Measurements from ENCODE around the gene BLM.

Gene BLM

DNA sequence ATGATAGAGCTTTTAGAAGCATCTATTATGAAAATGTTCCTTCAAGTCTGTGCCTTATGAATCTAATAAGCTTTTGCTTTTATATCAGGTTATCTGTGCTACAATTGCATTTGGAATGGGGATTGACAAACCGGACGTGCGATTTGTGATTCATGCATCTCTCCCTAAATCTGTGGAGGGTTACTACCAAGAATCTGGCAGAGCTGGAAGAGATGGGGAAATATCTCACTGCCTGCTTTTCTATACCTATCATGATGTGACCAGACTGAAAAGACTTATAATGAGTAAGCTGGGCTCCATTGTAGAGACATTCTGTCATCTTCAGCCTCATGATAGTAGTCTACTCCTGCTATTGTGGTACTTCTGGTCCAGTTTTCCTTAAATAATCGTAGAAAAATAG is 73.4 kb downstream of the BLM start:
- no peak for DNase-seq (ENCODE audit: low spot score)

DNA sequence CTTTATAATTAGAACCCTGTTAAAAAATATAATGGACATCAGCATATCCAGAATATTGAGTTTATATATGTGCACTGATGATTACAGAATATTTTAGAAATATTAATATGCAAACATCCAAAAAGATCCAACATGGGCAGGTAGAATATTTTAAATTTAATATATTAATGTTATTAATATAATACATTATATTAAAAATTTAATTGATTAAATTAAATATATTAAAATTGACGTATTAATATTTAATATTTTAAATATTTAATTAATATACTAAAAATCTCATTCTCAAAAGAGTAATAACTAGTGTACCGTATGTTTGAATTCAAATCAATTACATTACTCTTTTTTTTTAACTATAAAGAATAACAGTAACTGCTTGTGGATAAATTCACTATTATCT is 77.4 kb downstream of the BLM start:
- no peak for DNase-seq (ENCODE audit: low spot score)

DNA sequence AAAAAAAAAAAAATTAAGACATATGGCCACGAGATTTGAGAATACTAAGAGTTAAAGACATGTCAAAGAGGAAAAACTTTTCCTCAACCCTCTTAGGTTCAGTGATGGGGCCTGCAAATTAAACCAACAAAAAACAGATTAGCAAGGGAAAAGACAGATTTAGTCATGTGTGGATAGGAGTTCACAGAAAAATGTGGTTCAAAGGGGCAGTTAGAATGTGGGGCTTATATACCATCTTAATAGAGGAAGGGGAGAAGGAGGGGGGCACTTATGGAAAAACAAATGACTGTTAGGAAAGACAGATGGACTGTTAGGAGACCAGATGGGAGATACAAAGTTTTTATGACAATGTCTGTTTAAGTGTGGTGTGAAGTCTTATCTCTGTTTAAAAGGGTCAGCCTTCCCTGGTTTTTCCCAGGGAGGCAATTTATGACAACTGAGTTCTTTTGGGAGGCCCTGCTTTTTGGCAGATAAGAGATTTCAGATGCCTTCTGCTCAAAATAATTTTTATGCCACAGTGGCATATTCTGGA is 82.6 kb downstream of the BLM start:
- no peak for DNase-seq (ENCODE audit: low spot score)

DNA sequence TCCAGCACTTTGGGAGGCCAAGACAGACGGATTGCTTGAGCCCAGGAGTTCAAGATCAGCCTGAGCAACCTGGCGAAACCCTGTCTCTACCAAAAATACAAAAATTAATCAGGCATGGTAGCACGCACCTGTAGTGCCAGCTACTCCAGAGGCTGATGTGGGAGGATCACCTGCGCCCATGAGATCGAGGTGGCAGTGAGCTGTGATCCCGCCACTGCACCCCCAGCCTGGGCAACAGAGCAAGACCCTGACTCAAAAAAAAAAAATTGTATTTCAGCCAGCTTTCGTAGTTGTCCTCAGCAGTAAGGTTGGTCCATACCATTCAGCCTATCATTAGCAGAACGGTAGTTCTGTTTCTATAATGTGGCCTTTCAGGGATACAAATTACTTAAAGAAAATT is 84.7 kb downstream of the BLM start:
- no peak for DNase-seq (ENCODE audit: low spot score)

DNA sequence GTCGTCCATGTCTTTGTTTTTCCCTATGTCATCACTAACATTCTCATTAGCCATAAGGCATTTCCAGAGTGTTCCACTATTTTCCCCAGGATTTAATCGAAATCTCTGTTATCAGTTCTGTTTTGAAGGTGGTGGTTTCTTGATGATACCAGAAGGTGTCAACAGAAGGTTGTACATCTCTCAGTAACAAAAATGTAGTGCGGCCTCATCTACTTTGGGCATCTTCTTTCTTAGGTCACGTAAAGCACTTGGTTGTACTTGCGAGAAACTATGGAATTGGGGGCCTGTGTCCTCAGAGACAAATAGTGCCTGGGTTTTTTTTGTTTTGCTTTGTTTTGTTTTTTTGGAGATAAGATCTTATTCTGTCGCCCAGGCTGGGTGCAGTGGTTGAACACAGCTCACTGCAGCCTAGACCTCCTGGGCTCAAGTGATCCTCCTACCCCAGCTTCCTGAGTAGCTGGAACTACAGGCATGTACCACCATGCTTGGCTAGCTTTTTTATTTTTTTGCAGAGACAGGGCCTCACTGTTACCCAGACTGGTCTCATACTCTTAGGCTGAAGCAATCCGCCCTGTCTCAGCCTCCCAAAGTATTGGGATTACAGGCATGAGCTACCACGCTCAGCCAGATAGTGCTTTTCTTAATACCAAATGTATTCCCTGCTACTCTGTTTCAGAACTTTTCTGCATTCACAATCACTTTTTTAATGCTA is 90.1 kb downstream of the BLM start:
- no peak for DNase-seq (ENCODE audit: low spot score)

DNA sequence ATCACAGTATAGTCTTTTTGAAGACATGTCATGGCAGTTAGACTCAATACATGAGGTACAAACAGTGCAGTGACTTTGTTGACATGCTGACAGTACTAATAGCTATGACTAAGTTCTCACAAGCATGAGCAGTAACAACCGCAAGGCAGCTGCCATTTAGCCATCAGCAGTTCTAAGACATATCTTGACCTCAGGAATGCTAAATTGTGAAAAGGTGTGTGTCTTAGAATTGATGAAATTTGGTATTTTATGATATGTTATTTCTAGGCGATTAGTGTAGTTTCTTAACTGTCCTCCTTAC is 90.6 kb downstream of the BLM start:
- no peak for DNase-seq (ENCODE audit: low spot score)

DNA sequence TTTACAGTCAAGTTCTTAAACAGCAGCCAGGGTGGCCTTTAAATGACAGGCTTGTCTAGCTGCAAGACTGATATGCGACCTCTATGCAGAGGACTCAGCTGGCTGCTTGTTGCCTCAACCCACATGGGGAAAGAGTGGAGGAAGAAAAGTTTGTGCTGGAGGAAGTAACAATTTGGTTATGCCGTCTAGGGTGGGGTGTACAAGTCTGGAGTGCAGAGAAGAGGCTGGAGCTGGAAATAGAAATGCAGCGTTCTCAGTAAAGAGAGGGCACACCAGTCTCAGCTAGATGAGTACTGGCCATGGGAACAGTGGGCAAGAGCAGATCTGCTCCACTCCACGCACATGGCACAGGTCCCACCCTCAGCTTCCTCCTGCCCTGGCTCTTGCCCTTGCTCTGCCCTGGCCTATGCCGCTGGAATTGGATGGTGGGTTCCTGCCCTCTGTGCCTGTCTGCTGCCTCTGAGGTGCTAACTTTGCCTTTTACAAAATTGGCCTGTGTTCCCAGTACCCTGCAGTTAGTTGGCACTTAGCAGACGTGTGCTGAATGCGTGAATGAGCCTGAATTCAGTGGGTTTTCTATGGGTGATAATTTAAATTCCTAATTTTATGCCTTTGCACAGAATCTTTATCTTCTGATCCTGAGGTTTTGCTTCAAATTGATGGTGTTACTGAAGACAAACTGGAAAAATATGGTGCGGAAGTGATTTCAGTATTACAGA is 91.5 kb downstream of the BLM start:
- DNase-seq (ENCODE audit: low spot score): no peak

DNA sequence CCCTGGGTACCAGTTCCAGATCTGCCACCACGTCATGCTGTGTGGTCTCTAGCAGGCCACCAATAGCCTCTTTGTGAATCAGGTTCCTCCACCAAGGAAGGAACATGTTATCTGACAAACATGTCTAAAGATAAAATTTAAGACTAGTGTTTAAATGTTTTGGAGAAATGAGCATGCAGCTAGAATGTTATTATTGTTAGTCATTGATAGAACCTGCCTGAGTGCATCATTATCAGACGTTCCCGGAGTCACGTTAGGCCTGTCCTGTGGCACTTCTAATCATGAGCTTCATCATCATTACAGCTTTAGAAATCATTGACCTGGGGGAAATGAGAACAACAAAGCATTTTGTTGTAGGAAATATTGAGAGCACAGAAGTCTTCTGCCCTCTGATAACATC is 92.4 kb downstream of the BLM start:
- no peak for DNase-seq (ENCODE audit: low spot score)

DNA sequence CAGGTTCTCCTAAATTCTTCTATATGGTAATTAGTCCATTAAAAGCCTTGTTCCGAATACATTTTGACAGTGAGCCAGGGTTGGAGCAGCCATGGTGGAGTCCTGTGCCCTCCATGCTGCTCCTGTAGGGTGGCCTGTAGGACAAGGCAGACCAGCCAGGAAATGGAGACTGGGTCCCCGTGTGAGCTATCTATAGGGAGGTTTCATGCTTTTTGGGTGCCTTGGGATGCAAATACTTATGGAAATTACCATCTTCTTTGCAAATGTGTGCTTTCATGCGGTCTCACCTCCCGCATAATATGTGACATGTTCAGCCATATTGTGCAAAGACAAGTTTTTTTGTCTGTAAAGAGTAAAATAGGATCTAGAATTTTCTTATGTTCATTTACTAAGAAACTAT is 93.2 kb downstream of the BLM start:
- no peak for DNase-seq (ENCODE audit: low spot score)

DNA sequence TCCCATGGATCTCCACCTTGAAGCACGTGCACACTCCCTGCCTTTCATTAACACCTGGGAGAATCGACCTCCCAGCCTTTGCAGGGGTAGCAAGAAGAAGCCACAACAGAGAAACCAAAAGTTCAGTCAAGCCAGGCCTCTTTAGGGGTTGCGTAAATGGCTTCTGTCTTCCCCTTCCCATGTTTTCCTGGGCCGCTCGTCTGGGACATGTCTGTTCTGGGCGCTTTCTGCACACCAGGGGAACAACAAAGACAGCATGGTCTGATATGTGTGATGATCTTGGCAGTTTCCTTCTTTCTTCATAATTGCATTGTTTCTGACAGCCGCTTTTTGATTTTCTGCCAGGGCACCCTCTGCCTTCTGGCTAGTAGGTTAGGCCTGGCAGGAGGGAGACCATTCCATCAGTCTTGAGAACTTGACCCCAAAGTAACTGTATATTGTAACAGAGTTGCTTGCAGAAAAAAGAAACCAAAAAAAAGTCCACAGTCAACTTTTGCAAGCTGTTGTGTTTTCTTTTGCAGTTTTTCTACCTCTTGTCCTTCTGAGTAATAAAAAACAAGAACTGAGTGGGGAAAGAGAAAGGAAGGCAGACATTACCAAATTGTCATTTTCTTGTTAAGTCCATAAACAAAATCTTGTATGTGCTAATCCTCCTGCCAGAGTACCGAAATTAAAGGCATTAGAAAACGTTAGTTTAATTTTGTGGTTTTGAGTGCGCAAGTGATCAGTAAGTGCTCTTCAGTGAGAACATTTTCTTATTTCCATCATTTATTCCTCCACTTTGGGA is 95.2 kb downstream of the BLM start:
- no peak for DNase-seq (ENCODE audit: low spot score)

DNA sequence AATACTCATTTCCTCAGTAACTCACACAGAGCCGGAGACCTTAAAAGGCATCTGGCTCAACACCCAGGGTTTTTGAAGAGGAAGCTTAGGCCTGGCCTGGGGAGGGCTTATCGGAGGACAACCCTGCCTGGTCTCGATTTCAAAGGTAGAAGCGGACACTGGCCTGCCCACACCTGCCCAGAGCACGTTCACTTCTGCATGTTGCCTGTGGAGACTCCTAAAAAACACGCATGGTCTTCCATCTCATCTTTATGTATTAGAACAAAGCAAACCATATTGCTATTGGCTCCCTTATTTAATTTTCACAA is 95.8 kb downstream of the BLM start:
- no peak for DNase-seq (ENCODE audit: low spot score)

DNA sequence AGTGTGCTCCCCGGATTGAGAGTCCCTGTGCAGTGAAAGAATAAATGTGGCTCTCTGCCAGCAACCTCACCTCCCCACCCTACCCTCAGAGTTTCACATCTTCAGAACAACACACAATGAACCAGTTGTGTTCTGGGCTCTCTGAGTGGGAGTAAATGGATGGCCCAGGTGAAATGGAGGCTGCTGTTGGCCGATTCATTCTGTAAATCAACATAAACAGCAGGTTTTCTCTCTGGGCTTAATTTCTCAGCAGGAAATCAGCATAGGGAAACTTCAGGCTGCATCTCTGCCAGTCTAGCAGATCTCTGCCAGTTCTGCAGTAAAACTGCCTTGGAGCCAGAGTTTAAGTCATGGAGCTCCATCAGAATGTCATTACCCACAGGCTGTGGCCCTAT is 96.6 kb downstream of the BLM start:
- DNase-seq (ENCODE audit: low spot score): no peak

DNA sequence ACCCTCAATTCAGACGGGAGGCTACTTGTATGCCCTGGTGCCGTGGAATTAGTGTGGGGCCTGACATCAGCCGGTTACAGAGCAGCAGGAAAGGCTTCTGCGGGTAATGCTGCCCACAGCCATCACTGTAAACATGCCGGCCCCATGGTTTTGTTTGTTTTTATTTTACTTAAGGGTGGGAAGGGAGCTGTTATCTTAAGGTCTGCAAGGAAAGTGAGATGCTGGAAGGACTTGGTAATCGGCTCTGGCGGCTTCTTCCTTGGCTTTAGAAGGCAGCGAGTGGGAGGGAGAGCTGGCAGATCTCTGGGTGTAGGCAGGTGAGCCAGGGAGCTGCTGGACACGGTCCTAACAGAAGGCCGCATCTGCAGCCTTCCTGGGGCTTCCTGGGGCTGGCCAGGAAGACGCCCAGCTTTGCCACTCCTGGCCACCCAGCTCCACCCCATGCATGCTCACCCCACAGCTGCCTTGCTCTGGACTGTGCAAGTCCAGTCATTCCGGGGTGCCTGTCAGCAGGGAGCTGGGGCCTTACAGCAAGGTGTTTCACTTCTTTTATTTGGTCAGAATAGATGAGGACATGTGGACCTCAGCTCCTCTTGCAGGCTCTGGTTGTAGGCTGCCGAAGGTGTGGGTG is 97.2 kb downstream of the BLM start:
- no peak for DNase-seq (ENCODE audit: low spot score)

DNA sequence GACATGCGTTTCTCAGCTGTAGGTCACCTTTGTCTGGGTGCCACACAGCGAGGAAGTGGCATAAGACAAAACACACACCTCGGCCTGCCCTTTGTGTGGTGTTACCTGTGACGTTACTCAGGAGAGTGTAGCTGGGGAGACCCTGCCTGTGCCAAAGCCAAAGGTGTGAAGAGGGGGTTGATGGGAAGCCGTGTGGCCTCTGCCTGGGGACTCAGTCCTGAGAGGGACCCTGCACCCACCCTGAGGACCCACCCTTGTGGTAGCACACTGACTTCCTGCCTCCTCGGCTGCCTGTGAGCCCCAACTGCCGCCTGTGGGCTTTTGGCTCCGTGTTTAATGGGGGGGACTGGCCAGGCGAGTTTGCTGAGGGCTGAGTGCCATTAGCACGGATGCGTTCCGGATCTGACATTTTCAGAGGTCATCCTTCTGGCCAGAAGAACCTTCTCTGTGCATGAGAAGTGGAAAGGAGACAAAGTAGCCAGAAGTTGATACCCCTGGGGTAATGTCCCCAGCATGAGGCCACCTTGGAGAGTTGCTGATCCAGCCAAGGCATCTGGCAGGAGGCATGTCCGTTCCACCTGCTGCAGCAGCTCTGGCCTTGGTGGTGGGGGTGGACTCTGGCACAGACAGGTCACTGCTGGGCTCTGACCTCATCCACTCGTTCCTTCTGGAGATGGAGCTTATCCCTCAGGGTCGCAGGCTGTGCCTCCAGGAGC is 99.4 kb downstream of the BLM start:
- DNase-seq (ENCODE audit: low spot score): no peak

DNA sequence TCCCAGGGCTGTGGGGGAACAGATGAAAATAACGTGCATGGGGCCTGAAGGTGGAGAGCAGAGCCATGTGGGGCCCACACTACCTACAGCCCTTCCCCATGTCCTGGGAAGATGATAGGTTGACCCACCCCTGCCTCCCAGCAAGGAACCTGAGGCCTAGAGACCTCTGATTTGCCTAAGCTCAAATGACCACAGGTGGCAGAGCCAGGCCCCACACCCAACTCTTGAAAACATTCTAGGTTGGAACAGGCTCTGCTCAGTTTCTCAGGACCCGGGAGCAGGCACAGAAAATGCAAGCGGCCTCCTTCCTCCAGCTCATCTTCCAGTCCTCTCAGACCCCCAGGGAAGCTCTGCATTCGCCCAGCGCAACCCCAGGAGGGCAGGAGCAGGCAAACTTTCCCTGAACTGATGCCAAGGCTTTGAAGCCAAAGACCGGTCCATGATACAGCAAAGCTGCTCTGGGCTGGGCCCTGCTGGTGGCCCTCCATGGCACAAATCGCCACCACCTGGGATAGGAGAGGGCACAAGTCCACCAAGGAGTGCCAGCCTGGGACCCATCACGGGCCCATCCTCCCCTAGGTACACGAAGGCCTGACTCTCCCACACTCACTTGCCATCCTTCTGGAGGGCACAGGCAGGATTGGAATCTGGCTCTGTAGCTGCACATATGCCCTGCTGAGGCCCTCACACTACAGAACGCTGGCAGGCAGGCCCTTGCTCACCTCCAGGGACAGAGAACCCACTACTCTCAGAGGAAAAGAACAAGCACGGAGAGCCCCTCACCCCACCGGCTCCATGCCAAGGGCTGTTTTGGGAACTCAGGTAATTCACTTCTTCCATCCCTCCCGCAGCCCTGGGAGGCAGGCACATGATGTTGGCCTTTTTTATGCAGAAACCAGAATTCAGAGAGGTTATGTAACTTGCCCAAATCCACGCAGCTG is 100.2 kb downstream of the BLM start:
- no peak for DNase-seq (ENCODE audit: low spot score)

DNA sequence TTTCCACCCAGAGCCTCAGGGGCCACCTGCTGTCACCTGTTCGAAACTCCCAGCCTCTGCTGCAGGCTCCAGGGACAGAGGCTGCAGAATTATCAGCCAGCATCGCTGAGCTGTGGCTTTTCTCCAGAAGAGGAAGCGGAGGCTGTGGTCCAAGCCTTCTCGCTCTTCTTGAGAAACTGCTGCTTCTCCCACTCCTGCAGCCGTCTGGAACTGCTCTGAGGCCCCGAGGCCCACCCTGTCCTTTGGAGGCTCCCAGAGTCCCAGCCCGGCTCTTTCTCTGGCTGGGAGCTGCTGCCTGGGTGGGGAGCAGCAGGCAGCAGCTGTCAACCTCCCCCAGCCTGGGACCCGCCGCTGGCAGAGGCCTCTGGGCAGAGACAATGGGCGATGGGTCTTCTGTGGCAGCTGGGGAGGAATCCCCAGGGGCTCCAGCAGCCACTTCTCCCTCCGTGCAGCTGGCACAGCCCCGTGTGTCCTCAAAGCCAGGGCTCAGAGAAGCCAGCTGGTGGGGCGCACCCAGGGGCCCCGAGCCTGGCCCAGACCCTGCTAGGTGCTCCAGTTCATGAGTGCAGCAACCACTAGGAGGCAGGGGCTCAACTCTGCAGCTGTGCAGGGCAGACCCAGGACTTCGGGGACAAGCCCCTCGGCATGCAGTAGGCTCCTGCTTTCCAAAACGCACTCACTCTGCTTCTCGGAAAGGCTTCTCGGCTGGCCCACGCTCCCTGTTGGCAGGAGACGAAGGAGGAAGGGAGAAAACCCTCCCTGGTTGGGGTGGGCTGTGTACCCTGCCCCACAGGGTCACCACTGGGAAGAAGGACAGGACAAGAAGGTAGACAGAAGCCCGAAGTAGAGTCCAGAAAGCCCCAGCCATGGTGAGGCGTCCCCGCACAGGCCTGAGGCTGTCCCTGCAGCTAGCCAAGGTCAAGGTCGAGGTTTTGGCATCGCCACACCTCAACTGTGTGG is 101.4 kb downstream of the BLM start:
- DNase-seq (ENCODE audit: low spot score): no peak

DNA sequence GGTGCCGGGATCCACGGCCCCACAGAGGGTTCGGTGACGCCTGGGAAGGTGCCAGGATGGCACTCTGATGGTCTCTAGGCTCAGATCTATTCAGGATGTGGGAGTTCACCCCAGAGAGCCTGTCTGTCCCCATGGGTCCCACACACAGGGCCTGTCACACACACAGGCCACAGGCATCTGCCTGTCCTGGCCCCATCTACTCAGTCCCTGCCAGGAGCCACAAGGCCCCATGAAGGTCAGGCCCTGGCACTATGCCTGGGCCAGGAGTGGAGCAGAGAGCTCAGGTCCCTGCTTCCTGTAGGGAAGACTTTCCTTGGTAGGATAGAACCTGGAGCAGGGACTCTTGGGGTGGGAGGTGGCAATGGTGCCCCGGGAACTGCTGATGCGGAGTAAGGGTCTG is 102.2 kb downstream of the BLM start:
- DNase-seq (ENCODE audit: low spot score): peak; percentile 27

DNA sequence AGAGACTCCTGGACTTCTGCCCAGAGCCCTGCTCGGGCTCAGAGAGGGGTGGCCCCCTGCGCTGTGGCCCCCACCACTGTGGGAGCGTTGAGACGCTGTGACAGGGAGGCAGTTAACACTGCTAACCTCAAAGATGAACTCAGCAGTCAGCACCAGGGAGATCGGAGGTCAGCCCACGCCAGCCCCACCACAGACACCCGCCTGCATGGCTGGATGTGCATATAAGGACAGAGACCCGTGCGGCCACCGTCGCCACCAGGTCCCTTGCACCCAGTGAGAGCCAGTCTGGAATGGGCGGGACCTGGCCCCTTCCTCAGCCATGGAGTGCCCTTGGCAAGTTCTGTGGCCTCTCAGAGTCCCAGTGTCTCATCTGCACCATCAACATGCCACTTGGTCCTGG is 102.7 kb downstream of the BLM start:
- DNase-seq (ENCODE audit: low spot score): no peak

DNA sequence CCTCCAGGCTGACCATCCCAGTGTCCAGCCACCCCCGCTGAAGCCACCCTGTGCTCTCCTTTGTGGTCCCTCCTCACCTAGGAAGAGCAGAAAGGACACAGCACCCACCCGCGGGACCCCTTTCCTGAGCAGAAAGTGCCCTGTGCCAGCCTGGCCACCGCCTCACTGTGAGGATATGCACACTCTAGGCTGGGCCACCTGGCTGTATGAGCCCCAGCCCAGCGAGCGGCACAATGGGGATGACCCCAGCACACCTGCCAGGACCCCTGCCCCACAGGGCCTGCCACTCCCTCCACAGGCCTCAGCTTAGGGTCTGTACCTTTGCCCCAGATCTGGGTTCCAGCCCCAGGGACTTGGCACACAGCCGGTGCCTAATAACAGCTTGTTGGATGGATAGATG is 103.3 kb downstream of the BLM start:
- DNase-seq (ENCODE audit: low spot score): no peak

Measured in AG08396 (cell line).